Endothelial cell (in vitro differentiated cells): ENCODE measurements around the gene MRPL54. TPM values are rescaled to one million over a fixed set of nuclear protein-coding genes. Genes with fewer than 3 reads are reported as not detected.
"Not testable (repeated sequence)": the region's sequence is repeated elsewhere in the genome, so short reads cannot be mapped to it uniquely, and the experiment has no call there.

Source experiments
- DNase-seq: peaks from one replicate; pipeline ENCODE4 v3.0.0; 2021; ENCODE audit warnings: low spot score
- H3K27ac Mint-ChIP-seq: one replicate; pipeline ENCODE4 v1.8.0; 2021; ENCODE audit warnings: mixed read lengths, inconsistent platforms; ENCODE audit not compliant: unreplicated experiment
- H3K27me3 Mint-ChIP-seq: one replicate; pipeline ENCODE4 v1.8.0; 2021; ENCODE audit warnings: mild to moderate bottlenecking, moderate library complexity, mixed read lengths, inconsistent platforms; ENCODE audit not compliant: unreplicated experiment
- H3K36me3 Mint-ChIP-seq: one replicate; pipeline ENCODE4 v1.8.0; 2021; ENCODE audit warnings: mild to moderate bottlenecking, low read depth, mixed read lengths, inconsistent platforms; ENCODE audit not compliant: unreplicated experiment
- H3K4me1 Mint-ChIP-seq: one replicate; pipeline ENCODE4 v1.8.0; 2021; ENCODE audit warnings: mild to moderate bottlenecking, mixed read lengths, inconsistent platforms; ENCODE audit not compliant: unreplicated experiment
- H3K4me3 Mint-ChIP-seq: one replicate; pipeline ENCODE4 v1.8.0; 2021; ENCODE audit warnings: mild to moderate bottlenecking, mixed read lengths, inconsistent platforms; ENCODE audit not compliant: unreplicated experiment
- H3K9me3 Mint-ChIP-seq: one replicate; pipeline ENCODE4 v1.8.0; 2021; ENCODE audit warnings: mixed read lengths, inconsistent platforms; ENCODE audit not compliant: unreplicated experiment
- total RNA-seq: library from RNA; stranded (reverse); fragmentation: NEBNext Ultra II Directional; extraction: Animal tissue kit (Norgen Biotek cat#: 25700); gene quantifications from one replicate; pipeline ENCODE4 v1.2.1, GENCODE V29; 2021; ENCODE audit not compliant: unreplicated experiment
- TF ChIP-seq, protein P1 (sequence below): fragments of 200-600 bp; sonication (generic); IDR thresholded peaks from one replicate; pipeline ENCODE4 v1.5.0; 2021; ENCODE audit warnings: antibody characterized with exemption; ENCODE audit not compliant: unreplicated experiment

Gene MRPL54
- total RNA-seq, 1 donor from 2014 or later: 26.7 TPM

DNA sequence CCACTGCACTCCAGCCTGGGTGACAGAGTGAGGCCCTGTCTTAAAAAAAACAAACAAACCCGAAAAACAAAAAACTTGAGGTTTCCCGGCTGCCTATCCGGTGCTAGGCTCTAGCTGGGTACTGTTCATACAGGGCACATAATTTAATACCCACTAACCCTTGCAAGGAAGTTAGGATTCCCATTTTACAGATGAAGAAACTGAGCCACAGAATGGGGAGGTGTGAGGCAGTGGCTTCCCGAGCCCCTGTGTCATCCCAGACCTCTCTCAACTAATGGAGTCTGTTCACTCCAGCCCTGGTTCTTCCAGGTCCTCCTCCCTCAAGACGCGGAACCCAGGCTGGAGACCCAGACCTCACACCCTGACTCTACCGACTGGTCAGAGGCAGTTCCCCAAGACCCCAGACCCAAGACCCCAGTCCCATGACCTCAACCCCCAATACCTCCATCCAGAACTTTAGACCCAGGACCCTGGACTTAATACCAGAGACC is 1.6 kb upstream of the MRPL54 start:
- no peak for DNase-seq
- Mint-ChIP-seq H3K4me1 (peaks cover 8% of the 10 kb centered on the region), H3K27ac (peak overlapping the region; percentile 72), H3K9me3 (no peaks in the 10 kb centered on the region), H3K36me3 (peaks cover 4% of the 10 kb centered on the region), H3K27me3 (no peaks in the 10 kb centered on the region), H3K4me3 (peak overlapping the region; percentile 99)
- TF ChIP-seq, protein P1, sequence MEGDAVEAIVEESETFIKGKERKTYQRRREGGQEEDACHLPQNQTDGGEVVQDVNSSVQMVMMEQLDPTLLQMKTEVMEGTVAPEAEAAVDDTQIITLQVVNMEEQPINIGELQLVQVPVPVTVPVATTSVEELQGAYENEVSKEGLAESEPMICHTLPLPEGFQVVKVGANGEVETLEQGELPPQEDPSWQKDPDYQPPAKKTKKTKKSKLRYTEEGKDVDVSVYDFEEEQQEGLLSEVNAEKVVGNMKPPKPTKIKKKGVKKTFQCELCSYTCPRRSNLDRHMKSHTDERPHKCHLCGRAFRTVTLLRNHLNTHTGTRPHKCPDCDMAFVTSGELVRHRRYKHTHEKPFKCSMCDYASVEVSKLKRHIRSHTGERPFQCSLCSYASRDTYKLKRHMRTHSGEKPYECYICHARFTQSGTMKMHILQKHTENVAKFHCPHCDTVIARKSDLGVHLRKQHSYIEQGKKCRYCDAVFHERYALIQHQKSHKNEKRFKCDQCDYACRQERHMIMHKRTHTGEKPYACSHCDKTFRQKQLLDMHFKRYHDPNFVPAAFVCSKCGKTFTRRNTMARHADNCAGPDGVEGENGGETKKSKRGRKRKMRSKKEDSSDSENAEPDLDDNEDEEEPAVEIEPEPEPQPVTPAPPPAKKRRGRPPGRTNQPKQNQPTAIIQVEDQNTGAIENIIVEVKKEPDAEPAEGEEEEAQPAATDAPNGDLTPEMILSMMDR: no peak

DNA sequence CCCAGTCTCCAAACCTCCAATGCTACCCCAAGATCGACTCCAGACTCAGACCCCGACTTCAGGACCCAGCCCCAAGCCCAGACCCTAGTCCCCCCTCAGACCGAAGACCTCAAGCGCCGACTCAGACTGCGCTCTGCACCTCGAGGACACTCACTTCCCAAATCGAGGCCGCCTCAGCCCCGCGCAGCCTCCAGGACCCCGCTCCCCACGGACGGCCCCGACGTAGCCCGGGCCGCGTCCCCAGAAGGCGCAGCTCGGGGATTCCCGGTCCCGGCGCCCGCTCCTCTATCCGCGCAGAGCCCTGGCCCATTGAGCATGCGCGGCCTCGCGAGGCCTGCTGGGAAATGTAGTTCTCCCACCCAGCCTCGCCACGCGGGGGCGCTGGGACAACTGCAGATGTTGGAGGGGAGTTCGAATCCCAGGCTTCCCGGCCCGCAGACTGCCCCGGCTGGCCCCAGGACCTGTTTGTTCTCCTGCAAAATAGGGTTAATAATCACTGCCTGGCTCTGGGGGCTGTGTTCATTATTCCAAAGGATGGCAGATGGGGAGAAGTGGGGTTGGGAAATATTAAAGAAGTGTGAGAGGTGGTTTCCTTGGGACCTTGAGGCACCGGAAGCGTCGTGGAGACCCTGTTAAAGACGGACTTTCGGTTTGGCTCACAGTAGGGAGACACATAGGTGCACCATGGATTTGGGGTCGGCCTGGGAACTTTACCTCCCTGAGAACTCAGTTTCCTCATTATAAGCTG is 926 bp upstream of the MRPL54 start, which contains the start of gene APBA3:
Gene APBA3 (minus strand): TSS at position 311 of the 748 bp plus-strand sequence. CDS start 1,428 bp downstream, outside the sequence.
- TF ChIP-seq, protein P1: peak; percentile 62
- H3K36me3 Mint-ChIP-seq: peaks cover 6% of the 10 kb centered on the region
- DNase-seq: peak; percentile 98
- peak within 1 kb of the TSS; percentile 98 for H3K27ac Mint-ChIP-seq
- H3K4me1 Mint-ChIP-seq: peaks cover 8% of the 10 kb centered on the region
- H3K9me3 Mint-ChIP-seq: no peaks in the 10 kb centered on the region
- peak within 1 kb of the TSS; percentile 99 for H3K4me3 Mint-ChIP-seq
- H3K27me3 Mint-ChIP-seq: peaks cover 2% of the 10 kb centered on the region

DNA sequence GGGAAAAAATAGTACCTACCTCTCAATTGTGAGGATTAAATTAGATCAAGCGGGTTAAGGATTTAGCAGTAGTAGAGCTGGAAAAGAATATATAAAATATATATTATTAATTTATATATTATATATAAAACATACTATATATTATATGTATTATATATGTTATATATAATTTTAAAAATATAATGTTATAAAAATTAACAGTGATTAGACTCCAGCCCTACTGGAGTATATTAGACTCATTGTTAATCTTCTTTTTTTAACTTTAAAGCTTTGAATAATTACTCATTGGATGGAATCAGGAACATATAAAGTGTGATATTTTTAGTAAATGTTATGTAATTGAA is 380 bp upstream of the MRPL54 start:
- Mint-ChIP-seq H3K27me3 (peaks cover 2% of the 10 kb centered on the region), H3K9me3 (no peaks in the 10 kb centered on the region), H3K4me1 (peaks cover 8% of the 10 kb centered on the region), H3K36me3 (peaks cover 8% of the 10 kb centered on the region), H3K27ac (peak overlapping the region; percentile 98), H3K4me3 (peak overlapping the region; percentile 95)
- TF ChIP-seq, protein P1: no peak
- DNase-seq: no peak

DNA sequence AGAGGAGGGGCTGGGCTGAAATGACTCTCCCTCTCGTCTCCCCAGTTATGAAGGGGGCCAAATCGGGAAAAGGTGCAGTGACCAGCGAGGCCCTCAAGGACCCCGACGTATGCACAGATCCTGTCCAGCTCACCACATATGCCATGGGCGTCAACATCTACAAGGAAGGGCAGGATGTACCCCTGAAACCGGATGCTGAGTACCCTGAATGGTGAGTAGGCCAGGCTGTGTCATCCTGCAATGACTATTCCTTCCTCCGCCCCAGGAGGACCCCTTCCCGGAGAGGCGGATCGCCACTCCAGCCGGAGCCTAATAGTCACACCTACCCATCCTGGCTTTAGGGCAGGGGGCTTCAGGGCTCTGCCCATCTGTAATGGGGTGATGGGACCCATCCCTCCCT is 2.6 kb downstream of the MRPL54 start:
- H3K27ac Mint-ChIP-seq: no peak overlapping the region
- DNase-seq: no peak
- H3K4me3 Mint-ChIP-seq: no peak overlapping the region
- H3K36me3 Mint-ChIP-seq: peaks cover 12% of the 10 kb centered on the region
- H3K4me1 Mint-ChIP-seq: peaks cover 8% of the 10 kb centered on the region
- no peaks in the 10 kb centered on the region for H3K9me3 Mint-ChIP-seq
- TF ChIP-seq, protein P1: no peak
- H3K27me3 Mint-ChIP-seq: peaks cover 4% of the 10 kb centered on the region

DNA sequence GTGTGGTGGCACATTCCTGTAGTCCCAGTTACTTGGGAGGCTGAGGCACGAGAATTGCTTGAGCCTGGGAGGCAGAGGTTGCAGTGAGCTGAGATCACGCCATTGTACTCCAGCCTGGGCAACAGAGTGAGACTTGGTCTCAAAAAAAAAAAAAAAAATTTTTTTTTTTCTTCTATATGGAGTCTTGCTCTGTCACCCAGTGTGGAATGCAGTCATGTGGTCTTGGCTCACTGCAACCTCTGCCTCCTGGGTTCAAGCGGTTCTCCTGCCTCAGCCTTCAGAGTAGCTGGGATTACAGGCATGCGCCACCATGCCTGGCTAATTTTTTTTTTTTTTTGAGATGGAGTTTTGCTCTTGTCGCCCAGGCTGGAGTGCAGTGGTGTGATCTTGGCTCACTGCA is 3.3 kb downstream of the MRPL54 start:
- not testable (repeated sequence) for H3K4me1 Mint-ChIP-seq, H3K27me3 Mint-ChIP-seq, H3K4me3 Mint-ChIP-seq, DNase-seq, H3K9me3 Mint-ChIP-seq, H3K27ac Mint-ChIP-seq
- H3K36me3 Mint-ChIP-seq: peaks cover 12% of the 10 kb centered on the region
